Upper lobe of left lung (tissue), 4 donors: Measurements from ENCODE around the gene ST8SIA2.

ENCODE experiments used
- CTCF ChIP-seq, 6 experiments: fragments of 450-650 bp in 4 of 6; fragments of 200-600 bp in 2 of 6; sonication (generic) in 2 of 6; IDR thresholded peaks; one replicate each; pipeline ENCODE4 v1.5.1; 2016 to 2019; ENCODE audit warnings: antibody characterized with exemption in 6 of 6
- EP300 ChIP-seq, 4 donors: sonication (generic); formaldehyde crosslinking; IDR thresholded peaks; one replicate each; pipeline ENCODE4 v1.5.1; 2017; ENCODE audit warnings: antibody characterized with exemption in 4 of 4, control low read depth in 2 of 4
- POLR2A ChIP-seq, 4 donors: fragments of 450-650 bp; IDR thresholded peaks; one replicate each; pipeline ENCODE4 v1.5.1; 2016 to 2017; ENCODE audit warnings: antibody characterized with exemption in 4 of 4, mild to moderate bottlenecking in 2 of 4
- POLR2AphosphoS5 ChIP-seq, 2 donors: sonication (generic); formaldehyde crosslinking; IDR thresholded peaks; one replicate each; pipeline ENCODE4 v1.5.1; 2017; ENCODE audit warnings: antibody characterized with exemption in 2 of 2

GRCh38 chr15:92492551-92493115, 99.0 kb downstream of the ST8SIA2 start:
- TF ChIP-seq CTCF (IDR thresholded peaks at IDR 0.05), result no peak
- no peak for TF ChIP-seq POLR2A (IDR thresholded peaks at IDR 0.05)
- TF ChIP-seq EP300 (IDR thresholded peaks at IDR 0.05), result no peak
- TF ChIP-seq POLR2AphosphoS5 (IDR thresholded peaks at IDR 0.05), result no peak
